Neural crest cell (in vitro differentiated cells): ENCODE results near the gene ABHD13. TPM values are rescaled to one million over a fixed set of nuclear protein-coding genes. Genes with fewer than 3 reads are reported as not detected.

ENCODE experiments used
- DNase-seq: peaks from one replicate; pipeline ENCODE4 v3.0.0; 2021; ENCODE audit warnings: low read depth, mixed read lengths, low spot score
- H3K27ac Mint-ChIP-seq: one replicate; pipeline ENCODE4 v1.8.0; 2021; ENCODE audit warnings: mild to moderate bottlenecking, mixed read lengths; ENCODE audit not compliant: unreplicated experiment
- H3K27me3 Mint-ChIP-seq: 2 replicates; pipeline ENCODE4 v1.8.0; 2021; ENCODE audit warnings: low read depth, mild to moderate bottlenecking, mixed read lengths
- H3K36me3 Mint-ChIP-seq: 2 replicates; pipeline ENCODE4 v1.8.0; 2021; ENCODE audit warnings: low read depth, mild to moderate bottlenecking, mixed read lengths
- H3K4me1 Mint-ChIP-seq: 2 replicates; pipeline ENCODE4 v1.8.0; 2021; ENCODE audit warnings: mixed read lengths
- H3K4me3 Mint-ChIP-seq: one replicate; pipeline ENCODE4 v1.8.0; 2021; ENCODE audit warnings: mild to moderate bottlenecking, mixed read lengths
- H3K9me3 Mint-ChIP-seq: 2 replicates; pipeline ENCODE4 v1.8.0; 2021; ENCODE audit warnings: mixed read lengths
- CTCF ChIP-seq: fragments of 200-600 bp; sonication (generic); conservative IDR thresholded peaks from 2 replicates; pipeline ENCODE4 v1.5.0; 2021; ENCODE audit warnings: antibody characterized with exemption, mild to moderate bottlenecking
- long read RNA-seq: library from polyadenylated mRNA; unstranded; transcript quantifications from one replicate; pipeline ENCODE4 v2.0.0, GENCODE V29; 2020
- total RNA-seq: library from RNA; stranded (reverse); gene quantifications from 2 replicates; pipeline ENCODE4 v1.2.1, GENCODE V29; 2021

Gene ABHD13
- 8.1 and 8.8 TPM in 2 replicates for total RNA-seq
- long read RNA-seq, full-length matches to known transcripts, result 29 of 35 reads
- long read RNA-seq, partial matches to known transcripts, result 0 of 35 reads
- long read RNA-seq, other reads (novel, unspliced or antisense), result 6 of 35 reads

- Mint-ChIP-seq H3K4me1 (peaks cover 42% of the 10 kb centered on the region), H3K9me3 (no peaks in the 10 kb centered on the region), H3K4me3 (peak within 1 kb of the TSS; percentile 95), H3K27me3 (no peaks in the 10 kb centered on the region), H3K36me3 (no peaks in the 10 kb centered on the region), H3K27ac (peak within 1 kb of the TSS; percentile 99)
- peak; percentile 17 for TF ChIP-seq CTCF
- peak; percentile 94 for DNase-seq
Observed at GRCh38 chr13:108218044-108218974, at the start of gene ABHD13. ABHD13 (plus strand) TSS chr13:108218392; CDS start chr13:108229219, 10,827 bp downstream.

- Mint-ChIP-seq H3K36me3 (peaks cover 10% of the 10 kb centered on the region), H3K27ac (no peak overlapping the region), H3K9me3 (peaks cover 28% of the 10 kb centered on the region), H3K27me3 (peaks cover 3% of the 10 kb centered on the region), H3K4me1 (peaks cover 3% of the 10 kb centered on the region), H3K4me3 (no peak overlapping the region)
- TF ChIP-seq CTCF, result no peak
- no peak for DNase-seq
Observed at GRCh38 chr13:108168929-108169328, 49.3 kb upstream of the ABHD13 start.

GRCh38 chr13:108176685-108177274 lies 41.4 kb upstream of the ABHD13 start:
- Mint-ChIP-seq H3K9me3 (peaks cover 20% of the 10 kb centered on the region), H3K4me1 (no peaks in the 10 kb centered on the region), H3K36me3 (peaks cover 6% of the 10 kb centered on the region), H3K27me3 (no peaks in the 10 kb centered on the region), H3K27ac (no peak overlapping the region), H3K4me3 (no peak overlapping the region)
- TF ChIP-seq CTCF, result peak; percentile 67
- peak; percentile 47 for DNase-seq

GRCh38 chr13:108178078-108178477 lies 40.1 kb upstream of the ABHD13 start:
- no peak for DNase-seq
- no peak overlapping the region for H3K27ac Mint-ChIP-seq
- no peak for TF ChIP-seq CTCF
- no peak overlapping the region for H3K4me3 Mint-ChIP-seq
- no peaks in the 10 kb centered on the region for H3K4me1 Mint-ChIP-seq
- H3K27me3 Mint-ChIP-seq, result no peaks in the 10 kb centered on the region
- H3K9me3 Mint-ChIP-seq, result peaks cover 10% of the 10 kb centered on the region
- peaks cover 2% of the 10 kb centered on the region for H3K36me3 Mint-ChIP-seq

- H3K36me3 Mint-ChIP-seq, result no peaks in the 10 kb centered on the region
- no peaks in the 10 kb centered on the region for H3K4me1 Mint-ChIP-seq
- no peak overlapping the region for H3K27ac Mint-ChIP-seq
- H3K27me3 Mint-ChIP-seq, result no peaks in the 10 kb centered on the region
- no peak for DNase-seq
- no peak for TF ChIP-seq CTCF
- no peak overlapping the region for H3K4me3 Mint-ChIP-seq
- no peaks in the 10 kb centered on the region for H3K9me3 Mint-ChIP-seq
Observed at GRCh38 chr13:108182652-108183051, 35.5 kb upstream of the ABHD13 start.
